Stimulated activated CD8-positive, alpha-beta memory T cell treated with anti-CD3 and anti-CD28 coated beads, Interleukin-12 subunit alpha, Interleukin-12 subunit beta, amount 100 ng/mL, for 1 hour (primary cell): ENCODE data around the gene TMPRSS6.

Source experiments
- DNase-seq: peaks from one replicate; pipeline ENCODE4 v3.0.0-alpha.2; 2020; ENCODE audit warnings: low read depth

Gene TMPRSS6

GRCh38 chr22:37140686-37141323 lies 31.3 kb upstream of the TMPRSS6 start:
- no peak for DNase-seq

- DNase-seq: no peak
Measured at GRCh38 chr22:37139762-37140161, 30.2 kb upstream of the TMPRSS6 start.

GRCh38 chr22:37138849-37139561 lies 29.5 kb upstream of the TMPRSS6 start:
- DNase-seq: no peak

GRCh38 chr22:37137903-37138665 lies 28.6 kb upstream of the TMPRSS6 start:
- no peak for DNase-seq

GRCh38 chr22:37137131-37137530 lies 27.6 kb upstream of the TMPRSS6 start:
- no peak for DNase-seq

GRCh38 chr22:37135023-37135422 lies 25.5 kb upstream of the TMPRSS6 start:
- DNase-seq: no peak

- DNase-seq: no peak
Measured at GRCh38 chr22:37133304-37134018, 23.9 kb upstream of the TMPRSS6 start.

- DNase-seq: no peak
Measured at GRCh38 chr22:37132773-37133172, 23.3 kb upstream of the TMPRSS6 start.

- no peak for DNase-seq
Measured at GRCh38 chr22:37129866-37130441, 20.4 kb upstream of the TMPRSS6 start.

- DNase-seq: no peak
Measured at GRCh38 chr22:37128555-37129281, 19.2 kb upstream of the TMPRSS6 start.

GRCh38 chr22:37127350-37127878 lies 17.9 kb upstream of the TMPRSS6 start:
- DNase-seq: no peak

GRCh38 chr22:37126882-37127281 lies 17.4 kb upstream of the TMPRSS6 start:
- DNase-seq: no peak

- no peak for DNase-seq
Measured at GRCh38 chr22:37126383-37126782, 16.9 kb upstream of the TMPRSS6 start.

- DNase-seq: no peak
Measured at GRCh38 chr22:37123649-37124048, 14.1 kb upstream of the TMPRSS6 start.

- DNase-seq: no peak
Measured at GRCh38 chr22:37122598-37123180, 13.2 kb upstream of the TMPRSS6 start.

GRCh38 chr22:37121887-37122591 lies 12.5 kb upstream of the TMPRSS6 start:
- peak; percentile 84 for DNase-seq

- no peak for DNase-seq
Measured at GRCh38 chr22:37120569-37121340, 11.2 kb upstream of the TMPRSS6 start.

- DNase-seq: no peak
Measured at GRCh38 chr22:37119872-37120271, 10.4 kb upstream of the TMPRSS6 start.

GRCh38 chr22:37118083-37118482 lies 8.6 kb upstream of the TMPRSS6 start:
- DNase-seq: no peak
